Measurements from ENCODE around the gene IL3RA.

Gene IL3RA

GRCh38 chrX:1384658-1385252 lies 48.2 kb downstream of the IL3RA start:
- no peak for DNase-seq (ENCODE audit: low read depth)

GRCh38 chrX:1385253-1386223 lies 49.0 kb downstream of the IL3RA start:
- DNase-seq (ENCODE audit: low read depth) = no peak

GRCh38 chrX:1386338-1387127 lies 49.9 kb downstream of the IL3RA start:
- DNase-seq (ENCODE audit: low read depth) = no peak

- DNase-seq (ENCODE audit: low read depth) = no peak
Measured at GRCh38 chrX:1387141-1387776, 50.7 kb downstream of the IL3RA start.

- no peak for DNase-seq (ENCODE audit: low read depth)
Measured at GRCh38 chrX:1388651-1389050, 52.1 kb downstream of the IL3RA start.

- no peak for DNase-seq (ENCODE audit: low read depth)
Measured at GRCh38 chrX:1389181-1389992, 52.8 kb downstream of the IL3RA start.

- DNase-seq (ENCODE audit: low read depth) = no peak
Measured at GRCh38 chrX:1389993-1390285, 53.4 kb downstream of the IL3RA start.

- no peak for DNase-seq (ENCODE audit: low read depth)
Measured at GRCh38 chrX:1390621-1391369, 54.2 kb downstream of the IL3RA start.

- DNase-seq (ENCODE audit: low read depth) = no peak
Measured at GRCh38 chrX:1391370-1391706, 54.8 kb downstream of the IL3RA start.

- DNase-seq (ENCODE audit: low read depth) = peak; percentile 97
Measured at GRCh38 chrX:1391707-1392375, 55.3 kb downstream of the IL3RA start, which contains the start of gene SLC25A6. SLC25A6 (minus strand) TSS chrX:1392113; CDS start chrX:1392009, 104 bp downstream.

- peak; percentile 63 for DNase-seq (ENCODE audit: low read depth)
Measured at GRCh38 chrX:1392376-1393068, 55.9 kb downstream of the IL3RA start.

- no peak for DNase-seq (ENCODE audit: low read depth)
Measured at GRCh38 chrX:1393871-1394615, 57.5 kb downstream of the IL3RA start.

- no peak for DNase-seq (ENCODE audit: low read depth)
Measured at GRCh38 chrX:1394731-1395501, 58.3 kb downstream of the IL3RA start.

- DNase-seq (ENCODE audit: low read depth) = no peak
Measured at GRCh38 chrX:1395646-1396216, 59.1 kb downstream of the IL3RA start.

GRCh38 chrX:1397001-1397400 lies 60.4 kb downstream of the IL3RA start:
- DNase-seq (ENCODE audit: low read depth) = no peak

- DNase-seq (ENCODE audit: low read depth) = no peak
Measured at GRCh38 chrX:1397441-1398270, 61.1 kb downstream of the IL3RA start.

Data from iris pigment epithelial cell (primary cell).